ENCODE measurements around the gene CEP70.

Gene CEP70

DNA sequence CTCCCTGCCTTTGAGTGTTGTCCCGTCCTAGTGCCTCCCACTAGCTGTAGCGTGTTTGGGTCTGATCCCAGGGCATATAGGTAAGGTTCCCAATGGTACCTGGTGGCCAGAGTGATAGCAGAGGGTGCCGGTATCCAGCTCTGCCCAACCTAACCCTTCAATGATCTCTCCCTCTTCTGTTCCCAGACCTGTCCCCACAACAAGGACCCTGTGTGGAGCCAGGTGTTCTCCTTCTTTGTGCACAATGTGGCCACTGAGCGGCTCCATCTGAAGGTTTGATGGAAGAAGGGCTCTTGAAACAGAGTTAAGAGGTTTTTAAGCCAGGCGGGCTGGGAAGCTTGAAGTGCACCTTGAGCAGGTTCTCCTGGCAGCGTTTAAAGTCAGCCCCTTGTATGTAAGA, 124.2 kb downstream of the CEP70 start:
- Histone ChIP-seq H3K9me2 (ENCODE audit: low read depth, low read length) (no peaks in the 10 kb centered on the region), H3K4me3 (ENCODE audit: low read depth, low read length, poor library complexity, severe bottlenecking) (no peak overlapping the region), H3K36me3 (ENCODE audit: insufficient read depth, low read length) (no peaks in the 10 kb centered on the region), H3K27ac (ENCODE audit: low read depth, low read length, poor library complexity, severe bottlenecking) (no peak overlapping the region), H3K9ac (ENCODE audit: low read length) (no peak overlapping the region), H4K20me1 (ENCODE audit: insufficient read depth, low read length) (no peaks in the 10 kb centered on the region), H3K4me2 (ENCODE audit: low read length) (no peak overlapping the region), H2AFZ (ENCODE audit: low read length) (no peak overlapping the region), H3K27me3 (ENCODE audit: insufficient read depth, low read length) (peaks cover 7% of the 10 kb centered on the region; the same call in 1 of the 2 replicates), H3F3A (ENCODE audit: insufficient read depth, low read length) (no peaks in the 10 kb centered on the region), H3K9me3 (ENCODE audit: low read length) (no peaks in the 10 kb centered on the region), H3K4me1 (ENCODE audit: insufficient read depth, low read length, severe bottlenecking) (no peaks in the 10 kb centered on the region), H3K79me2 (ENCODE audit: insufficient read depth, low read length) (no peaks in the 10 kb centered on the region)
- no peak for TF ChIP-seq EZH2 (IDR thresholded peaks at IDR 0.05; ENCODE audit: borderline replicate concordance, low read length)
- TF ChIP-seq CTCF (IDR thresholded peaks at IDR 0.05; ENCODE audit: low read length): no peak

DNA sequence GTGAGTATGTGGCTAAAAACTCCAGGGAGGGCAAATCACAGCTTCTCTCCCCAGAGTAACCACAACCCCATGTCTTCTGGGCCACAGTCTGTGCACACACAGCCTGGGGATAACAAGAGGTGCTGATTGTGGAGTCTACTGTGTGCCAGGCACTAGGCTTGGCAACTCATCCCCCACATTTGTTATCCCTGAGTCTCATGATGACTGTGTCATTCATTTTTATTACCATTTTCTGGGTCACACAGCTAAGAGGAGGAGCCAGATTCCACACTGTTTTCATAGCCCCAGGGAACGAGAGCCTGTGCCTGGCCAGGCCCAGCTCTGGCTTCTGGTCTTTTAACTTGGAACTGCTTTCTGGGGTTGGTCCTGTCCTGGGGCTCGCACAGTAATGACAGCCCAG, 125.2 kb downstream of the CEP70 start:
- H3K4me2 ChIP-seq (ENCODE audit: low read length): no peak overlapping the region
- peaks cover 4% of the 10 kb centered on the region; the same call in 1 of the 2 replicates for H3K27me3 ChIP-seq (ENCODE audit: insufficient read depth, low read length)
- no peak overlapping the region for H3K9ac ChIP-seq (ENCODE audit: low read length)
- H3K36me3 ChIP-seq (ENCODE audit: insufficient read depth, low read length): no peaks in the 10 kb centered on the region
- TF ChIP-seq EZH2 (IDR thresholded peaks at IDR 0.05; ENCODE audit: borderline replicate concordance, low read length): no peak
- TF ChIP-seq CTCF (IDR thresholded peaks at IDR 0.05; ENCODE audit: low read length): no peak
- H2AFZ ChIP-seq (ENCODE audit: low read length): no peak overlapping the region
- H3K9me2 ChIP-seq (ENCODE audit: low read depth, low read length): no peaks in the 10 kb centered on the region
- H3F3A ChIP-seq (ENCODE audit: insufficient read depth, low read length): no peaks in the 10 kb centered on the region
- no peaks in the 10 kb centered on the region for H3K9me3 ChIP-seq (ENCODE audit: low read length)
- no peak overlapping the region for H3K4me3 ChIP-seq (ENCODE audit: low read depth, low read length, poor library complexity, severe bottlenecking)
- no peak overlapping the region for H3K27ac ChIP-seq (ENCODE audit: low read depth, low read length, poor library complexity, severe bottlenecking)
- H3K79me2 ChIP-seq (ENCODE audit: insufficient read depth, low read length): no peaks in the 10 kb centered on the region
- no peaks in the 10 kb centered on the region for H3K4me1 ChIP-seq (ENCODE audit: insufficient read depth, low read length, severe bottlenecking)
- no peaks in the 10 kb centered on the region for H4K20me1 ChIP-seq (ENCODE audit: insufficient read depth, low read length)

GRCh38 chr3:138468451-138468850, 125.6 kb downstream of the CEP70 start:
- no peaks in the 10 kb centered on the region for H3K79me2 ChIP-seq (ENCODE audit: insufficient read depth, low read length)
- H3K27ac ChIP-seq (ENCODE audit: low read depth, low read length, poor library complexity, severe bottlenecking): no peak overlapping the region
- no peaks in the 10 kb centered on the region for H4K20me1 ChIP-seq (ENCODE audit: insufficient read depth, low read length)
- no peak overlapping the region for H3K4me2 ChIP-seq (ENCODE audit: low read length)
- H3K9ac ChIP-seq (ENCODE audit: low read length): no peak overlapping the region
- no peaks in the 10 kb centered on the region for H3K9me3 ChIP-seq (ENCODE audit: low read length)
- H3F3A ChIP-seq (ENCODE audit: insufficient read depth, low read length): no peaks in the 10 kb centered on the region
- H3K4me1 ChIP-seq (ENCODE audit: insufficient read depth, low read length, severe bottlenecking): no peaks in the 10 kb centered on the region
- peaks cover 4% of the 10 kb centered on the region; the same call in 1 of the 2 replicates for H3K27me3 ChIP-seq (ENCODE audit: insufficient read depth, low read length)
- no peaks in the 10 kb centered on the region for H3K36me3 ChIP-seq (ENCODE audit: insufficient read depth, low read length)
- no peak overlapping the region for H3K4me3 ChIP-seq (ENCODE audit: low read depth, low read length, poor library complexity, severe bottlenecking)
- H3K9me2 ChIP-seq (ENCODE audit: low read depth, low read length): no peaks in the 10 kb centered on the region
- no peak overlapping the region for H2AFZ ChIP-seq (ENCODE audit: low read length)
- TF ChIP-seq EZH2 (IDR thresholded peaks at IDR 0.05; ENCODE audit: borderline replicate concordance, low read length): no peak
- TF ChIP-seq CTCF (IDR thresholded peaks at IDR 0.05; ENCODE audit: low read length): no peak

All from OCI-LY1 (cell line).